GM23338 (cell line): ENCODE results near the gene MAP3K10. TPM values are rescaled to one million over a fixed set of nuclear protein-coding genes. Genes with fewer than 3 reads are reported as not detected.
A peak's percentile ranks its signal among the peaks of the same experiment; 100 is the strongest.

Source experiments
- ATAC-seq: fragments of 200-7000 bp; cut with Tn5 transposase; 3 replicates; pipeline ENCODE4 v1.9.1; 2020
- DNase-seq: peaks from one replicate; pipeline ENCODE4 v3.0.0-alpha.2; 2015; ENCODE audit warnings: low spot score
- H2AFZ ChIP-seq: fragments of 200-600 bp; sonication (generic); 2 replicates; pipeline ENCODE4 v1.8.0; 2016; ENCODE audit warnings: antibody characterized with exemption, mild to moderate bottlenecking, moderate library complexity
- H3F3A ChIP-seq: fragments of 200-600 bp; sonication (generic); replicated peaks from 2 replicates; pipeline ENCODE4 v1.8.0; 2017; ENCODE audit warnings: antibody characterized with exemption, mixed run types, low read depth
- H3K27ac ChIP-seq: fragments of 200-600 bp; sonication (generic); 2 replicates; pipeline ENCODE4 v1.6.1; 2016; ENCODE audit warnings: low read depth
- H3K27me3 ChIP-seq: fragments of 200-600 bp; sonication (generic); 2 replicates; pipeline ENCODE4 v1.8.0; 2016; ENCODE audit warnings: mild to moderate bottlenecking, mixed run types, moderate library complexity; ENCODE audit not compliant: insufficient read depth
- H3K36me3 ChIP-seq: fragments of 200-600 bp; sonication (generic); 2 replicates; pipeline ENCODE4 v1.8.0; 2016; ENCODE audit warnings: mild to moderate bottlenecking; ENCODE audit not compliant: insufficient read depth
- H3K4me1 ChIP-seq: fragments of 200-600 bp; sonication (generic); 2 replicates; pipeline ENCODE4 v1.8.0; 2016; ENCODE audit warnings: mild to moderate bottlenecking, moderate library complexity; ENCODE audit not compliant: insufficient read depth
- H3K4me2 ChIP-seq: fragments of 200-600 bp; sonication (generic); 2 replicates; pipeline ENCODE4 v1.7.1; 2017; ENCODE audit warnings: mixed run types
- H3K4me3 ChIP-seq: fragments of 200-600 bp; sonication (generic); 2 replicates; pipeline ENCODE4 v1.6.1; 2016; ENCODE audit warnings: mixed run types
- H3K79me2 ChIP-seq: fragments of 200-600 bp; sonication (generic); replicated peaks from 2 replicates; pipeline ENCODE4 v1.8.0; 2017; ENCODE audit warnings: mild to moderate bottlenecking; ENCODE audit not compliant: insufficient read depth
- H3K9me2 ChIP-seq: fragments of 200-600 bp; sonication (generic); 2 replicates; pipeline ENCODE4 v1.8.0; 2017; ENCODE audit not compliant: insufficient read depth
- H4K20me1 ChIP-seq: fragments of 200-600 bp; sonication (generic); replicated peaks from 2 replicates; pipeline ENCODE4 v1.8.0; 2017; ENCODE audit warnings: mild to moderate bottlenecking; ENCODE audit not compliant: insufficient read depth
- H3K27ac Mint-ChIP-seq: 2 replicates; pipeline ENCODE4 v1.8.0; 2020; ENCODE audit warnings: inconsistent platforms, mild to moderate bottlenecking, moderate library complexity, mixed read lengths
- H3K27me3 Mint-ChIP-seq: 3 replicates; pipeline ENCODE4 v1.8.0; 2022; ENCODE audit warnings: low read depth, mild to moderate bottlenecking, moderate library complexity, mixed read lengths, inconsistent platforms; ENCODE audit not compliant: insufficient read depth, poor library complexity
- H3K36me3 Mint-ChIP-seq: 3 replicates; pipeline ENCODE4 v1.8.0; 2021; ENCODE audit warnings: low read depth, mild to moderate bottlenecking, inconsistent platforms, moderate library complexity, mixed read lengths
- H3K4me1 Mint-ChIP-seq: 3 replicates; pipeline ENCODE4 v1.8.0; 2020; ENCODE audit warnings: mild to moderate bottlenecking, inconsistent platforms, mixed read lengths
- H3K4me3 Mint-ChIP-seq: 3 replicates; pipeline ENCODE4 v1.8.0; 2021; ENCODE audit warnings: moderate library complexity, mild to moderate bottlenecking, inconsistent platforms, mixed read lengths
- H3K9me3 Mint-ChIP-seq: 3 replicates; pipeline ENCODE4 v1.8.0; 2020; ENCODE audit warnings: moderate library complexity, mild to moderate bottlenecking, inconsistent platforms, mixed read lengths
- CREB1 ChIP-seq: fragments of 250-450 bp; sonication (Bioruptor Pico); IDR thresholded peaks from 2 replicates; pipeline ENCODE4 v1.5.0; 2020; ENCODE audit warnings: low read depth, mild to moderate bottlenecking, moderate library complexity
- EZH2 ChIP-seq: fragments of 200-600 bp; sonication (generic); IDR thresholded peaks from one replicate; pipeline ENCODE4 v1.8.0; 2017; ENCODE audit warnings: antibody characterized with exemption, mild to moderate bottlenecking, low read depth; ENCODE audit not compliant: unreplicated experiment
- JUNB ChIP-seq: IDR thresholded peaks from one replicate; pipeline ENCODE4 v1.6.1; 2016; ENCODE audit warnings: antibody characterized with exemption; ENCODE audit not compliant: unreplicated experiment
- NANOG ChIP-seq: IDR thresholded peaks from 2 replicates; pipeline ENCODE4 v1.6.1; 2016; ENCODE audit warnings: antibody characterized with exemption, borderline replicate concordance
- POLR2AphosphoS5 ChIP-seq: IDR thresholded peaks from 2 replicates; pipeline ENCODE4 v1.6.1; 2016; ENCODE audit warnings: antibody characterized with exemption, low read depth
- STAT1 ChIP-seq: IDR thresholded peaks from one replicate; pipeline ENCODE4 v1.6.1; 2016; ENCODE audit warnings: antibody characterized with exemption; ENCODE audit not compliant: unreplicated experiment
- ZNF114 ChIP-seq: fragments of 250-450 bp; sonication (Bioruptor Pico); IDR thresholded peaks from 2 replicates; pipeline ENCODE4 v1.5.0; 2020; ENCODE audit warnings: mild to moderate bottlenecking, moderate library complexity
- polyA plus RNA-seq: library from polyadenylated mRNA; unstranded; fragments of >200 nt; fragmentation: Nextera tagmentation; extraction: Ambion mirVana; gene quantifications from 2 replicates; pipeline ENCODE4 v1.2.1, GENCODE V29; 2016
- total RNA-seq: library from RNA; depleted of rRNA; stranded (reverse); fragments of >200 nt; shearing (Covaris generic); gene quantifications from 2 replicates; pipeline ENCODE4 v1.2.3, GENCODE V29; 2014
- TF ChIP-seq, protein P1 (sequence below): IDR thresholded peaks from one replicate; pipeline ENCODE4 v1.6.1; 2018; ENCODE audit warnings: antibody characterized with exemption; ENCODE audit not compliant: unreplicated experiment
- TF ChIP-seq, protein P2 (sequence below), 2 experiments: fragments of 200-600 bp in 1 of 2; sonication (generic) in 1 of 2; conservative IDR thresholded peaks; 2 replicates each; pipeline versions ENCODE4 v1.5.1 to v1.6.1; 2016 to 2017; ENCODE audit warnings: antibody characterized with exemption in 2 of 2, low read depth in 2 of 2, mild to moderate bottlenecking in 2 of 2, moderate library complexity in 1 of 2

MAP3K10 gene
- total and polyA plus RNA-seq, 2 experiments from 2014 or later, result 5.9 to 13.7 TPM

DNA sequence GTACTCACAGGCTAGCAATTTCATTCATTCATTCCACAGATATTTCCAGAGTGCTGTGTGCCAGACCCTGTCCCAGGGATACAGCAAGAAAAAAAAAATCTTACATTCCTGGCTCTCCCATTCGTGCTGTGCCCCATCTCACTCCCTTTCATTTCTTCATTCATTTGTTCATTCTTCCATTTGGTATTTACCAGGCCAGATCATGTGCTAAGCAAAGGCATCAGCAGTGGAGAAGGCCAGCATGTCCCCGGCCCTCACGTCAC, 2.3 kb downstream of the MAP3K10 start (continued):
- TF ChIP-seq, protein P1, sequence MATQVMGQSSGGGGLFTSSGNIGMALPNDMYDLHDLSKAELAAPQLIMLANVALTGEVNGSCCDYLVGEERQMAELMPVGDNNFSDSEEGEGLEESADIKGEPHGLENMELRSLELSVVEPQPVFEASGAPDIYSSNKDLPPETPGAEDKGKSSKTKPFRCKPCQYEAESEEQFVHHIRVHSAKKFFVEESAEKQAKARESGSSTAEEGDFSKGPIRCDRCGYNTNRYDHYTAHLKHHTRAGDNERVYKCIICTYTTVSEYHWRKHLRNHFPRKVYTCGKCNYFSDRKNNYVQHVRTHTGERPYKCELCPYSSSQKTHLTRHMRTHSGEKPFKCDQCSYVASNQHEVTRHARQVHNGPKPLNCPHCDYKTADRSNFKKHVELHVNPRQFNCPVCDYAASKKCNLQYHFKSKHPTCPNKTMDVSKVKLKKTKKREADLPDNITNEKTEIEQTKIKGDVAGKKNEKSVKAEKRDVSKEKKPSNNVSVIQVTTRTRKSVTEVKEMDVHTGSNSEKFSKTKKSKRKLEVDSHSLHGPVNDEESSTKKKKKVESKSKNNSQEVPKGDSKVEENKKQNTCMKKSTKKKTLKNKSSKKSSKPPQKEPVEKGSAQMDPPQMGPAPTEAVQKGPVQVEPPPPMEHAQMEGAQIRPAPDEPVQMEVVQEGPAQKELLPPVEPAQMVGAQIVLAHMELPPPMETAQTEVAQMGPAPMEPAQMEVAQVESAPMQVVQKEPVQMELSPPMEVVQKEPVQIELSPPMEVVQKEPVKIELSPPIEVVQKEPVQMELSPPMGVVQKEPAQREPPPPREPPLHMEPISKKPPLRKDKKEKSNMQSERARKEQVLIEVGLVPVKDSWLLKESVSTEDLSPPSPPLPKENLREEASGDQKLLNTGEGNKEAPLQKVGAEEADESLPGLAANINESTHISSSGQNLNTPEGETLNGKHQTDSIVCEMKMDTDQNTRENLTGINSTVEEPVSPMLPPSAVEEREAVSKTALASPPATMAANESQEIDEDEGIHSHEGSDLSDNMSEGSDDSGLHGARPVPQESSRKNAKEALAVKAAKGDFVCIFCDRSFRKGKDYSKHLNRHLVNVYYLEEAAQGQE, result no peak
- TF ChIP-seq STAT1, result no peak
- no peak for TF ChIP-seq JUNB
- TF ChIP-seq, protein P2, sequence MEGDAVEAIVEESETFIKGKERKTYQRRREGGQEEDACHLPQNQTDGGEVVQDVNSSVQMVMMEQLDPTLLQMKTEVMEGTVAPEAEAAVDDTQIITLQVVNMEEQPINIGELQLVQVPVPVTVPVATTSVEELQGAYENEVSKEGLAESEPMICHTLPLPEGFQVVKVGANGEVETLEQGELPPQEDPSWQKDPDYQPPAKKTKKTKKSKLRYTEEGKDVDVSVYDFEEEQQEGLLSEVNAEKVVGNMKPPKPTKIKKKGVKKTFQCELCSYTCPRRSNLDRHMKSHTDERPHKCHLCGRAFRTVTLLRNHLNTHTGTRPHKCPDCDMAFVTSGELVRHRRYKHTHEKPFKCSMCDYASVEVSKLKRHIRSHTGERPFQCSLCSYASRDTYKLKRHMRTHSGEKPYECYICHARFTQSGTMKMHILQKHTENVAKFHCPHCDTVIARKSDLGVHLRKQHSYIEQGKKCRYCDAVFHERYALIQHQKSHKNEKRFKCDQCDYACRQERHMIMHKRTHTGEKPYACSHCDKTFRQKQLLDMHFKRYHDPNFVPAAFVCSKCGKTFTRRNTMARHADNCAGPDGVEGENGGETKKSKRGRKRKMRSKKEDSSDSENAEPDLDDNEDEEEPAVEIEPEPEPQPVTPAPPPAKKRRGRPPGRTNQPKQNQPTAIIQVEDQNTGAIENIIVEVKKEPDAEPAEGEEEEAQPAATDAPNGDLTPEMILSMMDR (conservative IDR thresholded peaks at IDR 0.05; ENCODE audit: low read depth in 2 of 2), result no peak
- no peak for TF ChIP-seq ZNF114
- TF ChIP-seq CREB1 (CRISPR knock-in tag), result no peak
- no peak for TF ChIP-seq NANOG
- no peak for TF ChIP-seq EZH2

DNA sequence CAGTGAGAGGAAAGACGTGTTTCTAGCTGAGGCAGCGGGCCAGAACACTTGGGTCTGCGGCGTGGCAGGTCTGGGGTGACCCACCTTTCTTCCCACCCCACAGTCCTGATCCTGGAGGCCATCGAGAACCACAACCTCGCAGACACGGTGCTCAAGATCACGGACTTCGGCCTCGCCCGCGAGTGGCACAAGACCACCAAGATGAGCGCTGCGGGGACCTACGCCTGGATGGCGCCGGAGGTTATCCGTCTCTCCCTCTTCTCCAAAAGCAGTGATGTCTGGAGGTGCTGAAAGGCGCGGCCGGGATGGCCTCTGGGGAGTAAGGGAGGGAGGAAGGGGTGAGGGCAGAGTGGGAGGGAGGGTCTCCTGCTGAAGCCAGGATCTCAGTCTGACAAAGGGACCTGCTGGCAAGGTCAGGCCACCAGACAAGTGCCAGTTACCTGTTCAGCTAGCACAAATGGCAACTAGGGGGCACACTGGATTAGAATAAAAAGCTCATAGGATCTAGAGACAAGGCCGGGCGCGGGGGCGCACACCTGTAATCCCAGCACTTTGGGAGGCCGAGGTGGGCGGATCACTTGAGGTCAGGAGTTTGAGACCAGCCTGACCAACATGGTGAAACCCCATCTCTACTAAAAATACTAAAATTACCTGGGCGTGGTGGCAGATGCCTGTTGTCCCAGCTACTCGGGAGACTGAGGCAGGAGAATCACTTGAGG, 7.2 kb downstream of the MAP3K10 start:
- no peaks in the 10 kb centered on the region for H3K79me2 ChIP-seq
- peaks cover 2% of the 10 kb centered on the region; the same call in 1 of the 2 replicates for H3K4me1 ChIP-seq
- TF ChIP-seq, protein P2 (conservative IDR thresholded peaks at IDR 0.05; ENCODE audit: low read depth in 2 of 2), result 0 out of 4 replicates have a peak, but pooled peaks of 1 of the 2 experiments have one; percentile 1
- no peak for TF ChIP-seq POLR2AphosphoS5
- no peak for DNase-seq
- Mint-ChIP-seq H3K4me1 (peaks cover 5% of the 10 kb centered on the region), H3K9me3 (no peaks in the 10 kb centered on the region; the same call in 2 of the 3 replicates), H3K36me3 (peaks cover 3% of the 10 kb centered on the region; the same call in 2 of the 3 replicates), H3K4me3 (no peak overlapping the region), H3K27me3 (peaks cover 3% of the 10 kb centered on the region), H3K27ac (no peak overlapping the region)
- H4K20me1 ChIP-seq, result no peaks in the 10 kb centered on the region
- H3K4me2 ChIP-seq, result no peak overlapping the region
- H3K9me2 ChIP-seq, result no peaks in the 10 kb centered on the region
- H2AFZ ChIP-seq, result no peak overlapping the region
- no peaks in the 10 kb centered on the region for H3K27me3 ChIP-seq
- H3K4me3 ChIP-seq, result no peak overlapping the region
- H3K27ac ChIP-seq, result no peak overlapping the region
- no peaks in the 10 kb centered on the region for H3F3A ChIP-seq
- H3K36me3 ChIP-seq, result no peaks in the 10 kb centered on the region
- no peak for ATAC-seq
